H1 (cell line): Measurements from ENCODE around the gene KCNQ2. TPM values are rescaled to one million over a fixed set of nuclear protein-coding genes. Genes with fewer than 3 reads are reported as not detected.

Experiments used
- CTCF ChIA-PET: fragments of 300-600 bp; sonication (Branson Sonifier 250); formaldehyde crosslinking; loops from one replicate; lab custom pipeline; 2021; ENCODE audit not compliant: partially characterized antibody; lab: Charles Lee
- POLR2A ChIA-PET: fragments of 300-600 bp; sonication (Branson Sonifier 250); formaldehyde crosslinking; loops from one replicate; lab custom pipeline; 2021; ENCODE audit warnings: inconsistent platforms; ENCODE audit not compliant: partially characterized antibody; lab: Charles Lee
- DNase-seq, 2 experiments: peaks; one replicate each; pipeline versions ENCODE4 v3.0.0 to v3.0.0-alpha.2; 2010 to 2022; ENCODE audit warnings: low spot score in 2 of 2, low read depth in 1 of 2, mixed read lengths in 1 of 2
- FAIRE-seq: peaks from 2 replicates; lab custom pipeline; 2011; peaks lifted over from hg19 to GRCh38; lab: Jason Lieb, UNC
- H2AFZ ChIP-seq: 2 replicates; pipeline ENCODE4 v1.8.1; 2012; ENCODE audit warnings: low read length, inconsistent platforms
- H2AK5ac ChIP-seq: 2 replicates; pipeline ENCODE4 v1.6.1; 2013; ENCODE audit warnings: low read depth, low read length
- H2BK120ac ChIP-seq: replicated peaks from 2 replicates; pipeline ENCODE3; 2013; ENCODE audit warnings: low read depth, low read length, inconsistent platforms
- H2BK12ac ChIP-seq: 2 replicates; pipeline ENCODE4 v1.6.1; 2013; ENCODE audit warnings: low read depth, low read length
- H2BK15ac ChIP-seq: 2 replicates; pipeline ENCODE4 v1.6.1; 2013; ENCODE audit warnings: low read length
- H2BK20ac ChIP-seq: 2 replicates; pipeline ENCODE4 v1.6.1; 2013; ENCODE audit warnings: low read length
- H2BK5ac ChIP-seq: 2 replicates; pipeline ENCODE4 v1.6.1; 2013; ENCODE audit warnings: low read depth, low read length
- H3K14ac ChIP-seq: 2 replicates; pipeline ENCODE4 v1.6.1; 2013; ENCODE audit warnings: inconsistent platforms; ENCODE audit not compliant: insufficient read length
- H3K18ac ChIP-seq: 2 replicates; pipeline ENCODE4 v1.6.1; 2013; ENCODE audit warnings: low read length; ENCODE audit errors: extremely low read depth
- H3K23ac ChIP-seq: 2 replicates; pipeline ENCODE4 v1.6.1; 2013; ENCODE audit warnings: inconsistent platforms; ENCODE audit not compliant: insufficient read length
- H3K23me2 ChIP-seq: 2 replicates; pipeline ENCODE4 v1.6.1; 2013; ENCODE audit warnings: low read depth, low read length
- H3K27ac ChIP-seq: 2 replicates; pipeline ENCODE4 v1.6.1; 2011; ENCODE audit warnings: low read depth, low read length, inconsistent platforms
- H3K27me3 ChIP-seq, 4 experiments: replicated peaks in 1 of 4; 1 replicate in 1 of 4; 2 replicates in 3 of 4; pipeline versions ENCODE4 v1.6.1 to v1.8.1; 2011 to 2013; ENCODE audit warnings: low read length in 3 of 4, mild to moderate bottlenecking in 3 of 4, inconsistent platforms in 2 of 4, mixed read lengths in 2 of 4, moderate library complexity in 1 of 4; ENCODE audit not compliant: control insufficient read depth in 3 of 4, insufficient read depth in 3 of 4; ENCODE audit errors: extremely low read depth in 1 of 4
- H3K36me3 ChIP-seq, 4 experiments: 2 replicates each; pipeline versions ENCODE4 v1.6.1 to v1.8.1; 2011 to 2013; ENCODE audit warnings: mild to moderate bottlenecking in 4 of 4, low read length in 3 of 4, moderate library complexity in 2 of 4, control low read depth in 1 of 4, inconsistent platforms in 1 of 4; ENCODE audit not compliant: insufficient read depth in 4 of 4, control insufficient read depth in 2 of 4
- H3K4ac ChIP-seq: replicated peaks from 2 replicates; pipeline ENCODE3; 2013; ENCODE audit warnings: low read length, low read depth, mixed read lengths, inconsistent platforms; ENCODE audit not compliant: insufficient read length
- H3K4me1 ChIP-seq, 4 experiments: replicated peaks in 1 of 4; 1 replicate in 1 of 4; 2 replicates in 3 of 4; pipeline versions ENCODE4 v1.6.1 to v1.8.1; 2011 to 2013; ENCODE audit warnings: low read length in 3 of 4, inconsistent platforms in 2 of 4, mixed read lengths in 1 of 4; ENCODE audit not compliant: insufficient read depth in 4 of 4, control insufficient read depth in 3 of 4
- H3K4me2 ChIP-seq, 2 experiments: 2 replicates each; pipeline versions ENCODE4 v1.6.1 to v1.8.1; 2011 to 2013; ENCODE audit warnings: low read depth in 2 of 2, low read length in 2 of 2, control low read depth in 1 of 2, inconsistent platforms in 1 of 2, mild to moderate bottlenecking in 1 of 2; ENCODE audit not compliant: insufficient read depth in 1 of 2
- H3K4me3 ChIP-seq, 4 experiments: fragments of 200-600, 300-600 bp in 1 of 4; sonication (generic), shearing (Covaris generic), sonication (Bioruptor Twin) in 1 of 4; 2 replicates each; pipeline versions ENCODE4 v1.5.1 to v1.8.1; 2011 to 2016; ENCODE audit warnings: low read length in 4 of 4, low read depth in 3 of 4, control low read depth in 2 of 4, inconsistent platforms in 2 of 4, mild to moderate bottlenecking in 2 of 4, mixed read lengths in 1 of 4, moderate library complexity in 1 of 4; ENCODE audit not compliant: insufficient read depth in 2 of 4; ENCODE audit errors: extremely low read depth in 1 of 4
- H3K56ac ChIP-seq: replicated peaks from 2 replicates; pipeline ENCODE3; 2013; ENCODE audit warnings: low read depth, mild to moderate bottlenecking, mixed read lengths, low read length, inconsistent platforms; ENCODE audit not compliant: insufficient read length
- H3K79me1 ChIP-seq: 2 replicates; pipeline ENCODE4 v1.6.1; 2013; ENCODE audit warnings: low read depth, low read length, control low read depth
- H3K79me2 ChIP-seq, 2 experiments: 2 replicates each; pipeline versions ENCODE4 v1.6.1 to v1.8.1; 2012 to 2013; ENCODE audit warnings: low read length in 2 of 2, mild to moderate bottlenecking in 2 of 2, inconsistent platforms in 1 of 2; ENCODE audit not compliant: insufficient read depth in 2 of 2, control insufficient read depth in 1 of 2
- H3K9ac ChIP-seq, 4 experiments: replicated peaks in 1 of 4; 1 replicate in 1 of 4; 2 replicates in 3 of 4; pipeline versions ENCODE4 v1.6.1 to v1.8.1; 2011 to 2013; ENCODE audit warnings: low read depth in 3 of 4, low read length in 3 of 4, control low read depth in 2 of 4, mild to moderate bottlenecking in 2 of 4, moderate library complexity in 2 of 4, inconsistent platforms in 1 of 4; ENCODE audit errors: extremely low read depth in 1 of 4
- H3K9me3 ChIP-seq, 2 experiments: 2 replicates each; pipeline versions ENCODE4 v1.6.1 to v1.8.1; 2012 to 2013; ENCODE audit warnings: mild to moderate bottlenecking in 2 of 2, moderate library complexity in 2 of 2, control low read depth in 1 of 2, inconsistent platforms in 1 of 2, low read depth in 1 of 2, low read length in 1 of 2, mixed read lengths in 1 of 2; ENCODE audit not compliant: insufficient read depth in 2 of 2
- H4K20me1 ChIP-seq, 2 experiments: replicated peaks in 1 of 2; 2 replicates each; pipeline versions ENCODE3 to v1.8.1; 2011 to 2013; ENCODE audit warnings: inconsistent platforms in 2 of 2, low read length in 2 of 2, mild to moderate bottlenecking in 1 of 2; ENCODE audit not compliant: insufficient read depth in 2 of 2, control insufficient read depth in 1 of 2
- H4K5ac ChIP-seq: 2 replicates; pipeline ENCODE4 v1.6.1; 2013; ENCODE audit warnings: low read length, low read depth, mixed read lengths, inconsistent platforms; ENCODE audit not compliant: insufficient read length
- H4K8ac ChIP-seq: 2 replicates; pipeline ENCODE4 v1.8.0; 2013; ENCODE audit warnings: mild to moderate bottlenecking, moderate library complexity, low read length, inconsistent platforms; ENCODE audit not compliant: insufficient read depth; ENCODE audit errors: extremely low read depth
- H4K91ac ChIP-seq: replicated peaks from 2 replicates; pipeline ENCODE3; 2013; ENCODE audit warnings: low read length, mixed read lengths, inconsistent platforms; ENCODE audit not compliant: insufficient read length
- ASH2L ChIP-seq: fragments of 200-600, 300-600 bp; sonication (generic); IDR thresholded peaks from one replicate; pipeline ENCODE4 v1.7.1; 2017; ENCODE audit warnings: low read length
- BCL11A ChIP-seq, 2 experiments: IDR thresholded peaks; one replicate each; pipeline ENCODE4 v1.6.1; 2011; ENCODE audit warnings: low read depth in 2 of 2, low read length in 2 of 2, mild to moderate bottlenecking in 2 of 2
- NANOG ChIP-seq: IDR thresholded peaks from 2 replicates; pipeline ENCODE4 v1.6.1; 2011; ENCODE audit warnings: low read length, low read depth, mild to moderate bottlenecking, inconsistent platforms; ENCODE audit not compliant: insufficient read depth, poor library complexity, severe bottlenecking
- SAP30 ChIP-seq: fragments of 300-600 bp; sonication (generic); IDR thresholded peaks from 2 replicates; pipeline ENCODE4 v1.7.1; 2012; ENCODE audit warnings: low read length, moderate library complexity, mild to moderate bottlenecking, inconsistent platforms; ENCODE audit not compliant: insufficient read depth, insufficient replicate concordance
- SUZ12 ChIP-seq: fragments of 200-600 bp; sonication (generic); IDR thresholded peaks from 2 replicates; pipeline ENCODE4 v1.6.1; 2012; ENCODE audit warnings: mild to moderate bottlenecking, inconsistent platforms, low read length, moderate library complexity, mixed read lengths
- YY1 ChIP-seq: IDR thresholded peaks from 2 replicates; pipeline ENCODE4 v1.6.1; 2011; ENCODE audit warnings: low read depth, mild to moderate bottlenecking, low read length
- WGBS, 2 experiments: shearing (Covaris generic) in 1 of 2; methylation state at CpG; one replicate each; pipeline versions ENCODE4 v1.1.6 to v1.1.7; 2013 to 2015; ENCODE audit warnings: low lambda C conversion rate in 2 of 2, mixed read lengths in 2 of 2, inconsistent platforms in 1 of 2, low coverage in 1 of 2, missing lambda C conversion rate in 1 of 2; ENCODE audit not compliant: insufficient replicate concordance in 2 of 2, insufficient coverage in 1 of 2, insufficient read length in 1 of 2; ENCODE audit errors: extremely low coverage in 1 of 2, missing lambda C conversion rate in 1 of 2; 5-methylcytosine and 5-hydroxymethylcytosine counted together
- polyA plus RNA-seq, 7 experiments: library from polyadenylated mRNA; depleted of rRNA in 3 of 7; stranded (reverse) in 5 of 7; unstranded in 2 of 7; fragments of >200 nt in 5 of 7; fragments of 200-250 nt in 2 of 7; gene quantifications; 1 replicate in 5 of 7; 2 replicates in 1 of 7; 4 replicates in 1 of 7; pipeline versions ENCODE4 v1.2.1 to v1.2.3, GENCODE V29; 2011 to 2013; ENCODE audit warnings: missing spikeins in 2 of 7, mixed read lengths in 2 of 7
- total RNA-seq: library from RNA; stranded (reverse); fragmentation: NEBNext Ultra II Directional; extraction: Animal tissue kit (Norgen Biotek cat#: 25700); gene quantifications from 2 replicates; pipeline ENCODE4 v1.2.1, GENCODE V29; 2021
- TF ChIP-seq, protein P1 (sequence below), 3 experiments: IDR thresholded peaks; 1 replicate in 2 of 3; 2 replicates in 1 of 3; pipeline versions ENCODE4 v1.5.1 to v1.6.1; 2011; ENCODE audit warnings: low read length in 3 of 3, mild to moderate bottlenecking in 3 of 3, inconsistent platforms in 2 of 3, low read depth in 1 of 3, moderate library complexity in 1 of 3; ENCODE audit not compliant: insufficient read depth in 1 of 3; ENCODE audit errors: control extremely low read depth in 1 of 3

KCNQ2 gene
- total and polyA plus RNA-seq, 2 of the 8 experiments (the other 6 are each of a cell fraction or from before 2014, with no cell fraction given) = 82.6 to 243 TPM

DNA sequence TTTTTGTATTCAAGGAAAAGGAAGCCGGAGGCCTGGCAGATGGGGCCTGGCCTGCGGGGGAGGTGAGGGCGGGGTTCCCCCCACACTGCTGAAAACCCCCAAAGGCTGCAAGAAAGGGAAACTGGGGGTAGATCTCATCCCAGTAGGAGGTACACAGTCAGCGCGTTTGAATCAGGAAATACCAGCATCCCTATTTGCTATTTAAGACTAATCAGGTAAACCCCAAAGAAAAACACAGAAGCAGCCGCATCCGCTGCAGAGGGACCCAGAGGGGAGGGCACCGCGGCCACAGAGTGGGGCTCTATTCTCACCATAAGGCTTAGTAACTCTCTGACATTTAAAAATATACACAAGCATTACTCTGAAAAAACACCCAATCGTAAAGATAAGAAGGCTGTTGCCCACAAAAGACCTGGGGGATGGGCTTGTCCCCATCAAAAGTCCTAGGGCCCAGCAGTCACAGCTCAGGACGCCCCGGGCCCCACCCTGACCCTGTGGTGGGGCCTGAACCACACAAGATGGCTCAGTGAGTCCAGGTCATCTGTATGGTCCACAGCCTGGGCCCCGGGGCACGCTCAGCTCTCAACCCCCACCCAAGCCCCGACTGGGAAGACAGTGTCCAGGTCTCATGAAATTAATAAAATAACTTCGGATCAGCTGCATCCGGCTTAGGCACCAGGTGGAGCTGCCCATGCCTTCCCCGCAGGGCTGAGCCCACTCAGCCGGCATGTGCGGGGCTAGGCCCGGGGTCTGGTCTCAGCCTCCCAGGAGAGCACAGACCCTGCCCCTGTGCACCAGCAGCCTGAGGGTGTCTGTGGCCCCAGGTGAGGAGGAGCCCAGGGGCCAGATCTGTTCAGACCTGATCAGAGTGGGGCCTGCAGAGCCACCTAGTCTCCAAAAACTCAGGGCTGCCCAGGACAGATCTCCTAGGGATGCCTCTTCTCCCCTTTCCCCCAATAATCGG is 31.0 kb downstream of the KCNQ2 start:
- Histone ChIP-seq H3K79me1 (peaks cover 2% of the 10 kb centered on the region), H2BK20ac (no peak overlapping the region), H2BK120ac (no peak overlapping the region), H3K27me3 (no peaks in the 10 kb centered on the region), H3K79me2 (peaks cover 0 to 19% of the 10 kb centered on the region in 2 experiments; a peak in 1 of 4 replicates), H4K91ac (no peak overlapping the region), H2BK12ac (no peak overlapping the region), H3K9ac (no peak overlapping the region), H3K4me1 (peaks cover 0 to 4% (median 0%) of the 10 kb centered on the region in 4 experiments; a peak in 1 of 7 replicates), H4K8ac (no peak overlapping the region), H4K5ac (no peak overlapping the region), H2AK5ac (no peak overlapping the region), H2AFZ (no peak overlapping the region), H2BK15ac (no peak overlapping the region), H3K14ac (no peak overlapping the region), H3K9me3 (no peaks in the 10 kb centered on the region; a peak in 1 of 4 replicates), H3K56ac (no peak overlapping the region), H4K20me1 (peaks cover 2 to 13% of the 10 kb centered on the region in 2 experiments), H3K27ac (no peak overlapping the region), H3K4me3 (no peak overlapping the region), H3K4me2 (no peak overlapping the region), H3K23ac (no peak overlapping the region), H3K18ac (no peak overlapping the region), H3K36me3 (no peaks in the 10 kb centered on the region; a peak in 1 of 8 replicates), H2BK5ac (no peak overlapping the region), H3K23me2 (peaks cover 13% of the 10 kb centered on the region; the same call in 1 of the 2 replicates), H3K4ac (no peak overlapping the region)
- WGBS, 2 experiments = 76% methylated on average over 21 of the region's 22 CpGs; no CpG with 5 or more reads in 1 of the 2 experiments
- DNase-seq (no peak), FAIRE-seq (no peak)
- ChIA-PET POLR2A (interaction anchor here (0.6 to 1.6 kb wide), 5 partner anchors 8 to 545 kb away, joined by 3 to 10 read pairs (median 4); no protein-coding TSS in a partner anchor), CTCF (interaction anchor here (0.6 to 2.4 kb wide), 17 partner anchors 8 to 123 kb away, joined by 3 to 14 read pairs (median 4); partner anchors contain the start of gene SRMS)
- TF ChIP-seq BCL11A (IDR thresholded peaks at IDR 0.05; ENCODE audit: low read depth in 2 of 2, low read length in 2 of 2) (no peak), ASH2L (no peak), SUZ12 (no peak), YY1 (no peak), NANOG (no peak), SAP30 (no peak)
- TF ChIP-seq, protein P1, sequence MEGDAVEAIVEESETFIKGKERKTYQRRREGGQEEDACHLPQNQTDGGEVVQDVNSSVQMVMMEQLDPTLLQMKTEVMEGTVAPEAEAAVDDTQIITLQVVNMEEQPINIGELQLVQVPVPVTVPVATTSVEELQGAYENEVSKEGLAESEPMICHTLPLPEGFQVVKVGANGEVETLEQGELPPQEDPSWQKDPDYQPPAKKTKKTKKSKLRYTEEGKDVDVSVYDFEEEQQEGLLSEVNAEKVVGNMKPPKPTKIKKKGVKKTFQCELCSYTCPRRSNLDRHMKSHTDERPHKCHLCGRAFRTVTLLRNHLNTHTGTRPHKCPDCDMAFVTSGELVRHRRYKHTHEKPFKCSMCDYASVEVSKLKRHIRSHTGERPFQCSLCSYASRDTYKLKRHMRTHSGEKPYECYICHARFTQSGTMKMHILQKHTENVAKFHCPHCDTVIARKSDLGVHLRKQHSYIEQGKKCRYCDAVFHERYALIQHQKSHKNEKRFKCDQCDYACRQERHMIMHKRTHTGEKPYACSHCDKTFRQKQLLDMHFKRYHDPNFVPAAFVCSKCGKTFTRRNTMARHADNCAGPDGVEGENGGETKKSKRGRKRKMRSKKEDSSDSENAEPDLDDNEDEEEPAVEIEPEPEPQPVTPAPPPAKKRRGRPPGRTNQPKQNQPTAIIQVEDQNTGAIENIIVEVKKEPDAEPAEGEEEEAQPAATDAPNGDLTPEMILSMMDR (IDR thresholded peaks at IDR 0.05; ENCODE audit: control extremely low read depth in 1 of 3, insufficient read depth in 1 of 3, low read depth in 1 of 3, low read length in 3 of 3) = no peak
